Activated CD8-positive, alpha-beta memory T cell treated with anti-CD3 and anti-CD28 coated beads for 4 hours (primary cell): ENCODE results near the gene FGF23.

Source experiments
- DNase-seq, 2 donors: peaks; one replicate each; pipeline ENCODE4 v3.0.0-alpha.2; 2020; ENCODE audit warnings: low read depth in 2 of 2

The FGF23 gene

DNA sequence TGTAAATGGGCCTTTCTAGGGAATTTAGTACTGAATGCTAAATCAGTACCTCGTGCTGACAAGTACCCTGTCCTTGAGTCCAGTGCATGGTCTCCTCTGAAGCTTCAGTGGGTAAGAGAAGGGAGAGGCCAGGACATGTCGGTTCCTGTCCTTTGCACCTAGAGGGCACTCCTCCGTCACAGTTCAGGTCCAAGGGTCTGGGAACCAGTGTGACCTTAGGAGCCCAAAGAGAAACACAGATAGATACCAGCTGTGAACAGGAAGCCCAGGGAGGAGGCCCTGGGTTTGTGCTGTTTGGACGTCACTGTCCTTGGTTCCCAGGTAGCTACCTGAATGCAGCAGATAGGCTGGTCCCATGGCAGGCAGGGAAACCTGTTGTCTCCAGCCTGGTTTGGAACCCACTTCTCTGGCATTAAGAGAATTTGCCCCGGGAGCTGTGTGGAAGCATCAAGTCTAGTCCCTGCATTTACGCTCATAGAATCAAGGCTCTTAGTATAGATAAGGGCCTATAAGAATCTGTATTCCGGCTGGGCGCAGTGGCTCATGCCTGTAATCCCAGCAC lies 3.9 kb upstream of the FGF23 start:
- DNase-seq = no peak

DNA sequence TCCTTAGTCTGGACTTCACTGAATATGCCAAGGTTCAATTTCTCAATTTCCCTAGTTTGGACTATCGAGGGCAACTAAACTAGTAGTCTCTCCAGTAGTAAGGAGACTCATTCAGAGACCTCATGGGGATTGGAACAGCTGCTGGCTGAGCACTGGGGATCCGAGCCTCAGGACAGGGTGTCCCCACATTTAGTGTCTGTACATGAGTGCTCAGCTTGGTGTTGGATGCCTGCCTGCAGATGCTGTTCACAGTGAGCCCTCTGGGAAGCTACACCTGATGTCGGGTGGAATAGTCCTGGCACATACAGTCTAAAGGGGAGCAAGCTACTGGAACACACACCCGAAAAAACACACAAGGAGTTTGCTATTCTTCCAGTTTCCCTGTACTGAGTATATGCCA lies 820 bp upstream of the FGF23 start:
- DNase-seq = no peak

DNA sequence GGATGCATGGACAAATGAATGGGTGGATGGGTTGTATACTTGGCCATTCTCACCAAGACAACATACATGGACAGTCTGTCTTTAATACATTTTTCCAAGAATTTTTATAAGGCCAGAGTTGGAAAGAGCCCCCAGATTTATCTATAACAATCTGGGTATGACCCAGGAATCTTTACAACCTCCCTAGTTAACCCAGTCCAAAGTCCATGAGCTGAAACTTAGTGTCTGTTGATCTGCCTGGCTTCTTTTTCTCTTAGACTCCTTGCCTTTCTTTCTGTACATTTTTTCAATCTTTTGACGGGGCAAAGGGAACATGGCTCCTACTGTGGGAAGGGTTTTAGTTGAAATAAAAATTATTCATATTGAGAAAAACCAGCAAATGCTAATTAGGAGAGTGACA lies 740 bp downstream of the FGF23 start:
- no peak for DNase-seq

DNA sequence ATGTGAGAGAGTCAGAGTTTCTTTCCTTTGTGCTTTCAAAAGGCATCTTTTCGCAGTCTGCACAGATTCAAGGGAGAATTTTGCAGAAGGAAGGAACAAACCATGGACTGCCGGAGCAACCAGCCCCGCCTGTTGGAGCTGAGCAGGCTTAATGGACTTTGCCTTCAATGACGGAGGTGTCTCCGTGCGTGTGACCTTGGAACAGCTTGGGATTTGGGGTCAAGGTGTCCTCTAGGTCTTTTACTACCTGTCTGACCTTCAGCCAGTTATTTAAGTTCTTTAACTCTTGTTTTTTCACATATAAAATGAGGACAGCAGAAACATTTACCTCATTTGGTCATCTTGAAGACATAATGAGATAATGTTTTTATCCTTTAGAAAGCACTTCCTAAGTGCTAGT lies 4.1 kb downstream of the FGF23 start:
- no peak for DNase-seq

DNA sequence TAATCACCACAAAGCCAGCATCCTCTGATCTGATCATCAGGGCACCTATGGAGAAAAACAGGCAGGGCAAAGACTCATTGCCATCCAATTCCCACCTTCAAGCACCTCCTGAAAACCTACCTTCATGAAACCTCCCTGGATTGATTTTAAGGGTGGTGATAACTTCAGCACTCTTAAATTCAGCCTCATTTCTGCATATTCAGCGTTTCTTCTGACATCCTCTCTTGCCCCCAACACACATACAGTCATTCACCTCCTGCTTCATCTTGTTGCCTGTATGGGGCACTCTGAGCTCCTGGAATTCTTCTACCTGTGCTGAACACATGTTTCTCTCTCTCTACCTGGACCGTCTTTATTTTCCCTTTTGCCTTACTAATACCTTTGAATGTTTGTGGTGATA lies 6.9 kb downstream of the FGF23 start:
- DNase-seq = no peak

DNA sequence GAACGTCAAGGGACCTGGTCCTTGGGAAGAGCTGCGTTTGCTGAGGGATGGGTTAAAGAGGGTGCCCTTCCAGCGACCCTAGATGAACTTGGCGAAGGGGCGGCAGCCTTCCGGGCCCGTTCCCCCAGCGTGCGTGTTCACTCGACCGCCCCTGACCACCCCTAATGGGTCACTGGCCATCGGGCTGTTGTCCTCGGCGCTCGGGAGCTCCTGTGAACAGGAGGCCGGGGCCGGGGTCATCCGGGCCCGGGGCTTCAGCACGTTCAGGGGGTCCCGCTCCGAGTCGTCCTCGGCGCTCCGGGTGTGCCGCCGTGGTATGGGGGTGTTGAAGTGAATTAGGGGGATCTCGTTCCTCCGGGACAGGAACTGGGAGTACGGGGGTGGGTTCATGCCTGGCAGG lies 9.2 kb downstream of the FGF23 start:
- no peak for DNase-seq

DNA sequence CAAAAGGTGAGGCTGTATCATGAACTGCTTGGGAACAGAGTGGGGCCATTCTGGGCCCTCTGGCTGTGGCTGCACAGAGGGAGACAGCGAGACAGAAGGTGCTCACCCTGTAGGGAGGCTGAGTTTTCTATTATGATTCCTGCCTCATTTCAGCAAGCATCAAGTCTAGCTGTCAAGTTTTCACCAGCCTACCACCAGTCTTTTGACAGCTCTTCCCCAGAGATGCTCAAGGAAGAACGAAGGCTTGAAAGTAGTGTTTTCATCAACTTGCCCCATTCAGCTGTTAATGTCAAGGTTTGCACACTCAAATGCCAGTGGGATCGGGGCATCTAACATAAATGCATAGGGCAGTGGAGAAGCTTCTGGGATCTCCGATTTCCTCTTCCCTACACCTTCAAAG lies 10.0 kb downstream of the FGF23 start:
- no peak for DNase-seq

DNA sequence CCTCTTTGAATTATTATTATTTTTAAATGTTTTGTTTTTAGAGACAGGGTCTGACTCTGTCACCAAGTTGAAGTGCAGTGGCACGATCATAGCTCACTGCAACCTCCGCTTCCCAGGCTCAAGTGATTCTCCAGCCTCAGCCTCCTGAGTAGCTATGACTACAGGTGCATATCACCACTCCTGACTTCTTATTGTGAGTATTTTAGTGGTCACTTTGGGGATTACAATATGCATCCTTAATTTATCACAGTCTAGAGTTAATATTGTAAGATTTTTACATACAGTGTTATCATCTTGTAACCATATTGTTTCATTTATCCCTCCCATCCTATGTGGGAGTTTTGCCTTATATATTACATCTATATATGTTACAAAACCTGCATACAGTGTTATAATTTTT lies 13.4 kb downstream of the FGF23 start:
- no peak for DNase-seq

DNA sequence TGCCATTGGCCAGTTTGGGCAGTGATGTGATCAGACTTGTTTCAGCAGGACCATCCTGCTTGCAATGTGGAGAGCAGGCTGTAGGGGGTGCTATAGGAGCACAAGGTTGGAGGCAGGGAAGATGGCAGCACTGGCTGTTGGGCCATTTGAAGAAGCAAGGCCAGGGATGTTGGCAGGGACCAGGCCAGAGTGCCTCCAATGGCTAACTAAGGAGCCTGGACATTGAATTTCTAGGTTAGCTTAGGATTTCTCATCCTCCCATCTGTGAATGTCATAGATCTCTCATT lies 23.5 kb downstream of the FGF23 start:
- DNase-seq = no peak

DNA sequence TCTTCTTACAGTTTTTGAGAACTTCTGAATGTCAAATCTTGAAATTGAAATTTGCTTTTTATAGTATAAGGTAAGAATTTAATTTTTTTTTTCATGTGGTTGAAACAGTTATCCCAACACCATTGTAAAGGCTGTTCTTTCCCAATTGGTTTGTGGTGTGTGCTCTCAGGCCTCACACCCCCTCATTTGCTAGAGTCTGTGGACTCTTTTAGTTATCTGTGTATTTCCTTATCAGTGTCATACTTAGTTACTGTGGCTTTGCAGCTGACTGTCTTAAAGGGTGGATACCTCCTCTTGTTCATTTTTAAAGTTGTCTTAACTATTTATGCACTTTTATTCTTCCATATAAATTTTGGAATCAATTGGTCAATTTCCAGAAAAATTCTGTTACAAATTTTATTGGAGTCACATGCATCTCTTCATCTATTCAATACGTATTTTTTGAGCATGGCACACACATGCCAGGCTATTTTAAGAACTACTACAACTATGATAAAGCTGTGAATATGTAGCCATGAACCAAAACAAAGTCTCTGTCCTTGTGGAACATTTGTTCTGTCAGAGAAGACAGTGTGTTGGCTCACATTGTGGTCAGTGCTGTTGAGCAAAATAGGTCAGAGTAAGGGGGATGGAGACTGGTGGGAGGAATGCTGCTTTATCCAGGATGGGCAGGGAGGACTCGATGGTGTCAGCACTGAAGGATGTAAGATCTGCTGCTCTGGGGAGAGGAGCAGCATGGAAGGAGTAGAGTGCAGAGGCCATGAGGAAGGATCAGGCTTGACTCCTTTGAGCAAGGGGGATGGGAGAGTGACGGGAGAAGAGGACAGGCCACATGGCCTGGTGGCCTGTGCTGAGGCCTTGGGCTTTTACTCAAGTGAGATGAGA lies 24.1 kb downstream of the FGF23 start:
- no peak for DNase-seq

DNA sequence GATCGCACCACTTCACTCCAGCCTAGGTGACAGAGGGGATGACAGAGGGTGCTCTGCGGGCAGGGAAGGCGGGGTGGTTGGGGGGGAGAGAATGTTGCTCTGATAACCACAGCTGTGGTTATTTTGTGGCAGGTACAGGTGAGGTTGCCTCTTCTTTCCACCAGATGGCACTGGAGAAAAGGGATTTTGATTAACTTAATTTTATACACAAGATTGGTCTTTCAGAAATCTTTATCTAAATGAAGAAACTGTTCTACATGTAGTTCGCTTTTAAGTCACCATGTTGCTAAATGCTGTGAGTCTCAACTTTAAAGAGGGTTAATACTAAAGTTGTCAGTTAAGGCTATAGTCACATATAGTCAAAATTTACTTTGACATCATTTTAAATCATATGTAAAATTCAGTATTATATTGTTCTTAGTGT lies 25.7 kb downstream of the FGF23 start:
- peak; percentile 16 to 22 for DNase-seq

DNA sequence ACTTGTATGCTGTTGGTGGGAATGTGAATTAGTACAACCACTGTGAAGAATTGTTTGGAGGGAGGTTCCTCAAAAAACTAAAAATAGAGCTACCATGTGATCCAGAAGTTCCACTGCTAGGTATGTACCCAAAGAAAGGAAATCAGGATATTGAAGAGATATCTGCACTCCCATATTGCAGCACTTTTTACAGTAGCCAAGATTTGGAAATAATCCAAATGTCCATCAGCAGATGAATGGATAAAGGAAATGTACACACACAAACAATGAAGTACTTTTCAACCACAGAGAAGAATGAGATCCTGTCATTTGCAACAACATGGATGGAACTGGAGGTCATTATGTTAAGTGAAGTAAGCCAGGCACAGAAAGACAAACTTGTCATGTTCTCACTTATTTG lies 32.6 kb downstream of the FGF23 start:
- DNase-seq = no peak

DNA sequence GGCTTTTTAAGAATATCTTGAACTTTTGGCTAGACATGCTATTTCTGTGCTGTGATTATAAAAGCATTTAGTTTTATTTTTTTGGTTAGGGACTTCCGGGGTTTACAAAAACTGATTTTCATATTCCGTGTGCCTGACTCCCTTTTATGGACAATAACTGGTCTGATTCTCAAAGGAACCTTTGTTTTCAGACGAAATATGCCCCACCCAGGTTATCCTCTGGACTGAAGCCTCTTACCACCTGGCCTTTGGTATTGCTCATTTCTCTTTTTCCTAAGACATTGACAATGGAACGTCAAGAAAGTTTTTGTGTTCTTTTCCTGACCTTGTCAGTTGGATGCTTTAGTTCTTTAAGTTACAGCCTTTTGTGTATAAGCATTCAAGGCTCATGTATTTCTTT lies 47.7 kb downstream of the FGF23 start:
- DNase-seq = no peak

DNA sequence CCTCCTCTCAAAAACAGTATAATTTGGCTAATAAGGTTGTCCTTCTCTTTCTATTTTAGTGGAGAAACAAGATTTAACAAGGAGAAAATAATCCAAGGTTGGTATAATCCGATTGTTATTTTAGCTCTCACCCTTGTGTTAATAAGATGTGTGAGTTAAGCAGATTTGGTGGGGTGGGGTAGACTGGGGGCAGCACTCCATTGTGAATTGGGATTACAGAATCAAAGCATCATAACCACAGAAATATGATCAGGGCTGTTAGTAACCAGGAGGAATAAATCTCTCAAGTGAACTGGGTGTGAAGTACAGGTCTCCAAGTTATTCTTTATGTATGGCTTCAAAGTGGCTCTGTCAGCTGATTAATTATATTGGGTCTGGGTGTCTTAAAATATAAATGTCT lies 48.3 kb downstream of the FGF23 start:
- no peak for DNase-seq

DNA sequence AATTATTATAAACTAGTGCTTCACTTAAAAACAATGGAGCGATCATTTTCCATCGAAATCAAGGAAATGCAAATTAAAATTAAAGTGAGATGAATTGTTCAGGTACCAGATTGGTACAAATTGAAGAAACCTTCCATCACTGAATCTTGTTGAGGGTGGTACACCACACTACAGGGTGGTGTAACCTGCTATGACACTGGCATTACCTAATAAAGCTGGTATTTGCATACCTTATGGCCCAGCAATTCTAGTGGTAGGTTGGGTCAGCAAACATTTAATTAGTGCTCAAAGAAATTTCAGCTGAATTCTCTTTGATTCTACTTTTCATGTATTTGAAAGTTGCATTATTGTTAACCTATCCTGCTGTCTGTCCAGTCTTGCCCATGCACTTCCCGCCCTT lies 49.3 kb downstream of the FGF23 start:
- no peak for DNase-seq

DNA sequence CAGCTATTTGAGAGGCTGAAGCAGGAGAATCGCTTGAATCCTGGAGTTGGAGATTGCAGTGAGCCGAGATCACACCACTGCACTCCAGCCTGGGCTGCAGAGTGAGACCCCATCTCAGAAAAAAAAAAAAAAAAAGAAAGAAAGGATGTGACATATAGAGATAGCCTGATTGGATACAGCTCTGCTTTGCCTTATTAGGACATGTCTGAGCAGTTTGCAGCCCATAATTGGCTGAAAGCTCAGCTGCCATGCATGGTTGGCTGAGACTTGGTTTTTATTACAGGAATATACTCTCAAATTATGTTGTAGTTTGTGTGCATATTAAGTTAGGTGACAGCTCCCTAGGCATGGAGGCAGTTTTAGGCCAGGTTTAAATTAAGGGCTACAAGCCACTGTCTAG lies 52.2 kb downstream of the FGF23 start:
- no peak for DNase-seq

DNA sequence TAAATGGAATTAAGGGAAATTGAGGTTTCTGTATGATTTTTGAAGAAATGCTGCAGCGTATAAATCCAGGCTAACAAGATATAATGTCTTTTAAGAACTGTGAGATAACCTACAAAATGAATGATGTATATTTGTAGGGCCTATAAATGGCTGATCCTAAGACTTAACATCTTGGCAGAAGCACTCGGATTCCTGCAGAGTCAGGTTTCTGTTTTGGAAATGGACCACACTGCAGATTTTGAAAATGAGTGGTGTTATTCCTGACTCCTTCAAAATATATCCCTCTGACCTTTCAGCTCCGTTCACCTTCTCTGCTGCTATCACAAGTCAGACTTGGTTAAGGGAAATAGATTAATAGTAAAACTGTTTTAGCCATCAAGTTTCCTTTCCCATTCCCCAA lies 53.5 kb downstream of the FGF23 start:
- no peak for DNase-seq

DNA sequence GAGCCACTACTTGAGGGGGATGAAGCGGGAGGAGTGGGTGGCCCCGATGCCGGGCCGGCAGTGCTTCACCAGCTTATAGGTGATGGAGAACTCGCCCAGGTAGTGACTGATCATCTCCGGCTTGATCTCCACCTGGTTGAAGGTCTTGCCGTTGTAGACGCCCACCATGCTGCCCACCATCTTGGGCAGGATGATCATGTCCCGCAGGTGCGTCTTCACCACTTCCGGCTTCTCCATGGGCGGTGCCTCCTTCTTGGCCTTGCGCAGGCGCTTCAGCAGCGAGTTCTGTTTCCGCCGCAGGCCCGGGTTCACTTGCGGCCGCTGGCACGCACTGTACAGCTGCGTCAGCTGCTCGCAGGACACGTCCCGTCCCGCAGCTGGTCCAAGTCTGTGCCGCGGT lies 55.1 kb downstream of the FGF23 start:
- DNase-seq = no peak

DNA sequence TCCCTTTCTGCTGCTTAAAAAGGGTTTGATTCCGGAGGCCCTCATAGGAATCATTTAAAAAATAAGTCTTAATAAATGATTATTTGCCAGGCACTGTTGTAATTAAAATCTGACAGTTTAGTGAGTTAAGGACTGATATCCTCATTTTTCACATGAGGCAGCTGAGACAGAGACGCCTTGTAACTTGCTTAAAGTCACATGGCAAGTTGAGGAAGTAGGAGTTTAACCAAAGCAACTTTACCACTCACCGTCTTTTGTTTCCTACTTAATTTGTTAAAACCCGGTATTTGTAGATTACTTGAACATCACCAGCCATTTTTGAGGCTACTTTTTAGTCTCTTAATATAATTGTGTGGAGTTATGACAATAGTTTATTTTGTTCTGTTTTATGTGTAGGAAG lies 56.1 kb downstream of the FGF23 start:
- no peak for DNase-seq

DNA sequence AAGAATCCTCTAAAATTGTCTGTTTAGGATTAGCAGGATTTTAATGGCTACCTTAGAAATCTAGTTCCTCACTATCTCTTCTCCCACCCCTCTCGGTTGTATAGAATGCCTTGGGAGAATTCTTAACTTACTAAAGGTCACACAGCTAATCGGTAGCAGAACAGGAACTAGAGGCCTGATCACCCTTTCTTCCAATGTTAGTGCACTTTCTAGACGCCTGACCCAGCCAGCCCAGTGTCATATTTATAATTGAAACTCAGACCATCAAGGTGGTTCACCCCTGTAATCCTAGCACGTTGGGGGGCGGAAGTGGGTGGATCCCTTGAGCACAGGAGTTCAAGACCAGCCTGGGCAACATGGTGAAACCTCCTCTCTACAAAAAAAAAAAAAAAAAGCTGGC lies 56.8 kb downstream of the FGF23 start:
- no peak for DNase-seq

DNA sequence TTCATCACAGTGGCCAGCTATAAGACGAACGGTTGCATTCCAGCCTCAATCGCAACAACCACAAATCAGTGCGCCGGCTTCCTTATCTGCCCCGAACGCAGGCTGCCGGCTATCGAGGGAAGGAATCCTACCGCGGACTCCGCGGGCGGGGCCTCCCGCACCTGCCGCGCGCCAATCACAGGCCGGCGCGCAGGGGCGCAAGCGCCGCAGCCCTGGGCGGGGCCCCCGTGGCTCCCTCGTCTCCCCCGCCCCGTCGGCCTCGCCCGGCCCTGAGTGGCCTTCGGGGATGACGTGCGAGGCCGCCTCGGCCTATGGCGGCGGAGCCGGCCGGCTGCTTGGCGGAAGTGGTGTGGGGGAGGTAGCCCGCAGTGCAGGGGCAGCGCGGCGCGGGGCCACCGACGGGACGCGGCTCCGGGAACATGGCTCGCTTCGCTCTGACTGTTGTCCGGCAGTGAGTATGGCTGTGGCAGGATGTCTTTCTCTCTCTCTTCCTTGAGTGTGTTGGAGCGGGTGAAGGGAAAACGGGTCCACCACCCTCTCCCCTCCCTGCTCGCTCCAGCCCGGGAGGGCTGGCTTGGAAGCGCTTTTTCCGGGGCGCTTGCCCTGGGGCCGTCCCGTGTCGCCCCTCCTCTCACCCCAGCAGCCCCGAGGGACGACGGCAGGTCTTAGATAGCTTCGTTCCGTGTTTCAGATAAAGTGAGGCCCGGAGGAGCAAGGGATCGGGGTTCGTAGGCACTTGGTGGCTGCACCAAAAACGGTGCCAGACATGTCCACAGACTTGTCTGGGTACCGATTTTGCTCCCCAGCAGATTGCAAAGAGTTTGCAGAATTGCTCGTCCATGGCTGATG lies 58.4 kb downstream of the FGF23 start, which contains the start of gene TIGAR:
TIGAR (plus strand) TSS at position 361 of the 849 bp plus-strand sequence; CDS start at position 420, 59 bp downstream.
- peak; percentile 78 to 84 for DNase-seq

DNA sequence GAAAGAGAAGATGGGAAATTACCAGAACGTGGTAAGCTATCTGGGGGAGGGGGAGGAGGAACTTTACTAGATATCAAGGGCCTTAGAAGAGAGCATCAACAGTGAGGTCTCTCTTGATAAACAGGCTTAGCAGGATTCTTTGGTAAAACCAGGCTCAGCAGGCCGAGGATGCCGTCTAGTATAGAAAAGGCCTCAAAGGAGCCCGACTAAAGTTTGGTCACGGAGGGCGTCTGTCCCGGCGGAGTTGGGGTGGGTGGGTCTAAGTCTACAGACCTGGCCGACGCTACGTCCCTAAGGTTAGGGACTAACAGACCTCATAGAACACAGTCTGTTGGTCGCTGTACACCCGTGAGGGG lies 59.0 kb downstream of the FGF23 start:
- DNase-seq = no peak
